WTC11 (cell line): ENCODE results near the gene DGKZ. TPM values are rescaled to one million over a fixed set of nuclear protein-coding genes. Genes with fewer than 3 reads are reported as not detected.

Source experiments
- ATAC-seq: fragments of 200-7000 bp; cut with Tn5 transposase; 2 replicates; pipeline ENCODE4 v1.10.0; 2021; ENCODE audit warnings: mild to moderate bottlenecking, moderate library complexity
- CTCF ChIA-PET: fragments of 300-600 bp; sonication (Branson Sonifier 250); formaldehyde crosslinking; loops from one replicate; lab custom pipeline; 2021; ENCODE audit warnings: antibody characterized with exemption; lab: Charles Lee
- POLR2A ChIA-PET: fragments of 350-600 bp; sonication (Branson Sonifier 250); formaldehyde crosslinking; loops from one replicate; lab custom pipeline; 2021; ENCODE audit warnings: antibody characterized with exemption; lab: Charles Lee
- DNase-seq: peaks from one replicate; pipeline ENCODE4 v3.0.0; 2021; ENCODE audit warnings: low spot score
- H3K27ac Mint-ChIP-seq: 2 replicates; pipeline ENCODE4 v1.8.0; 2021; ENCODE audit warnings: mixed read lengths
- H3K27me3 Mint-ChIP-seq: 2 replicates; pipeline ENCODE4 v1.8.0; 2021; ENCODE audit warnings: low read depth, mild to moderate bottlenecking, moderate library complexity, mixed read lengths
- H3K36me3 Mint-ChIP-seq: 2 replicates; pipeline ENCODE4 v1.8.0; 2021; ENCODE audit warnings: mixed read lengths
- H3K4me1 Mint-ChIP-seq: 2 replicates; pipeline ENCODE4 v1.8.0; 2022; ENCODE audit warnings: mixed read lengths
- H3K4me3 Mint-ChIP-seq: 2 replicates; pipeline ENCODE4 v1.8.0; 2021; ENCODE audit warnings: mild to moderate bottlenecking, moderate library complexity, mixed read lengths
- H3K9me3 Mint-ChIP-seq: 2 replicates; pipeline ENCODE4 v1.8.0; 2021; ENCODE audit warnings: mixed read lengths
- CBFB ChIP-seq: sonication (generic); formaldehyde crosslinking; IDR thresholded peaks from 2 replicates; pipeline ENCODE4 v1.8.1; 2022; ENCODE audit warnings: mild to moderate bottlenecking, low read depth, missing genetic modification reagents
- CREM ChIP-seq: sonication (generic); formaldehyde crosslinking; IDR thresholded peaks from 2 replicates; pipeline ENCODE4 v1.8.1; 2022; ENCODE audit warnings: mild to moderate bottlenecking, missing genetic modification reagents, moderate library complexity
- ELF4 ChIP-seq: sonication (generic); formaldehyde crosslinking; IDR thresholded peaks from 2 replicates; pipeline ENCODE4 v1.8.1; 2022; ENCODE audit warnings: low read depth, mild to moderate bottlenecking, moderate library complexity, missing genetic modification reagents
- FOXJ3 ChIP-seq: sonication (generic); formaldehyde crosslinking; IDR thresholded peaks from 2 replicates; pipeline ENCODE4 v1.9.0; 2021; ENCODE audit warnings: missing genetic modification reagents, mild to moderate bottlenecking, borderline replicate concordance
- GABPB1 ChIP-seq: sonication (generic); formaldehyde crosslinking; IDR thresholded peaks from 2 replicates; pipeline ENCODE4 v1.8.1; 2023; ENCODE audit warnings: mild to moderate bottlenecking, missing genetic modification reagents
- NFE2L1 ChIP-seq: sonication (generic); formaldehyde crosslinking; IDR thresholded peaks from 2 replicates; pipeline ENCODE4 v1.8.1; 2023; ENCODE audit warnings: missing genetic modification reagents
- NR1H2 ChIP-seq: sonication (generic); formaldehyde crosslinking; IDR thresholded peaks from 2 replicates; pipeline ENCODE4 v1.9.0; 2021; ENCODE audit warnings: mild to moderate bottlenecking, moderate library complexity, missing genetic modification reagents
- RORB ChIP-seq: fragments of 250-450 bp; sonication (Bioruptor Pico); IDR thresholded peaks from 2 replicates; pipeline ENCODE4 v1.9.0; 2021; ENCODE audit warnings: mild to moderate bottlenecking
- ZNF121 ChIP-seq: sonication (generic); formaldehyde crosslinking; IDR thresholded peaks from 2 replicates; pipeline ENCODE4 v1.8.0; 2023; ENCODE audit warnings: missing genetic modification reagents
- total RNA-seq: library from RNA; stranded (reverse); gene quantifications from 3 replicates; pipeline ENCODE4 v1.2.3, GENCODE V29; 2021
- TF ChIP-seq, protein P1 (sequence below): fragments of 250-450 bp; sonication (Bioruptor Pico); IDR thresholded peaks from 2 replicates; pipeline ENCODE4 v1.9.0; 2021; ENCODE audit warnings: mild to moderate bottlenecking
- TF ChIP-seq, protein P2 (sequence below): sonication (generic); formaldehyde crosslinking; IDR thresholded peaks from 2 replicates; pipeline ENCODE4 v1.8.0; 2022; ENCODE audit warnings: mild to moderate bottlenecking, missing genetic modification reagents
- TF ChIP-seq, protein P3 (sequence below): fragments of 250-450 bp; sonication (Bioruptor Pico); conservative IDR thresholded peaks from 2 replicates; pipeline ENCODE4 v1.9.0; 2021; ENCODE audit warnings: mild to moderate bottlenecking
- TF ChIP-seq, protein P4 (sequence below): sonication (generic); formaldehyde crosslinking; IDR thresholded peaks from 2 replicates; pipeline ENCODE4 v1.8.1; 2023; ENCODE audit warnings: mild to moderate bottlenecking, moderate library complexity, missing genetic modification reagents
- TF ChIP-seq, protein P5 (sequence below): sonication (generic); formaldehyde crosslinking; IDR thresholded peaks from 2 replicates; pipeline ENCODE4 v1.8.0; 2023; ENCODE audit warnings: mild to moderate bottlenecking, missing genetic modification reagents
- TF ChIP-seq, protein P6 (sequence below): fragments of 250-450 bp; sonication (Bioruptor Pico); IDR thresholded peaks from 2 replicates; pipeline ENCODE4 v1.9.0; 2021; ENCODE audit warnings: mild to moderate bottlenecking, borderline replicate concordance
- TF ChIP-seq, protein P7 (sequence below): sonication (generic); formaldehyde crosslinking; IDR thresholded peaks from 2 replicates; pipeline ENCODE4 v1.8.0; 2022; ENCODE audit warnings: mild to moderate bottlenecking, missing genetic modification reagents
- TF ChIP-seq, protein P8 (sequence below): fragments of 250-450 bp; sonication (Bioruptor Pico); IDR thresholded peaks from 2 replicates; pipeline ENCODE4 v1.8.0; 2021; ENCODE audit warnings: mild to moderate bottlenecking
- TF ChIP-seq, protein P9 (sequence below): sonication (generic); formaldehyde crosslinking; IDR thresholded peaks from 2 replicates; pipeline ENCODE4 v1.8.0; 2022; ENCODE audit warnings: mild to moderate bottlenecking, missing genetic modification reagents

Gene DGKZ
- total RNA-seq, 1 experiment from 2014 or later, result 139 TPM

DNA sequence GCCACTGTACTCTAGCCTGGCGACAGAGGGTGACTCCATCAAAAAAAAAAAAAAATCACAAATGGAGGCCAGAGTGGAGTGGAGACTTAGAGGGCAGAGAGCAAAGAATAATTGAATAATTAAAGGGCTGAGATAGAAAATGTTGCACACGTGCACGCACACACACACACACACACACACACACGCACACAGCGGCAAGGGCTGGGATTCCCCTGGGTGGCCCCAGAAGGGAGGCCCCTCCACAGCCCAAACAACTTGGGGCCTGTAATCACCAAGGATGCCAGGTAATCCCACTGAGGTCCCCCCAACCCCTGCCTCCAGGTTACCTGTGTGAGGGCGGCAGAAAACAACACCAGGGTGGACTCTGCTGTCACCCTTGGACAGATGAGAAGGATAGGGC, 12.0 kb upstream of the DGKZ start:
- TF ChIP-seq CREM (no peak), NR1H2 (CRISPR knock-in tag) (no peak), GABPB1 (CRISPR knock-in tag) (no peak), CBFB (CRISPR knock-in tag) (no peak), NFE2L1 (no peak), RORB (no peak), FOXJ3 (CRISPR knock-in tag) (no peak), ZNF121 (CRISPR knock-in tag) (no peak), ELF4 (CRISPR knock-in tag) (no peak)
- TF ChIP-seq, protein P1, sequence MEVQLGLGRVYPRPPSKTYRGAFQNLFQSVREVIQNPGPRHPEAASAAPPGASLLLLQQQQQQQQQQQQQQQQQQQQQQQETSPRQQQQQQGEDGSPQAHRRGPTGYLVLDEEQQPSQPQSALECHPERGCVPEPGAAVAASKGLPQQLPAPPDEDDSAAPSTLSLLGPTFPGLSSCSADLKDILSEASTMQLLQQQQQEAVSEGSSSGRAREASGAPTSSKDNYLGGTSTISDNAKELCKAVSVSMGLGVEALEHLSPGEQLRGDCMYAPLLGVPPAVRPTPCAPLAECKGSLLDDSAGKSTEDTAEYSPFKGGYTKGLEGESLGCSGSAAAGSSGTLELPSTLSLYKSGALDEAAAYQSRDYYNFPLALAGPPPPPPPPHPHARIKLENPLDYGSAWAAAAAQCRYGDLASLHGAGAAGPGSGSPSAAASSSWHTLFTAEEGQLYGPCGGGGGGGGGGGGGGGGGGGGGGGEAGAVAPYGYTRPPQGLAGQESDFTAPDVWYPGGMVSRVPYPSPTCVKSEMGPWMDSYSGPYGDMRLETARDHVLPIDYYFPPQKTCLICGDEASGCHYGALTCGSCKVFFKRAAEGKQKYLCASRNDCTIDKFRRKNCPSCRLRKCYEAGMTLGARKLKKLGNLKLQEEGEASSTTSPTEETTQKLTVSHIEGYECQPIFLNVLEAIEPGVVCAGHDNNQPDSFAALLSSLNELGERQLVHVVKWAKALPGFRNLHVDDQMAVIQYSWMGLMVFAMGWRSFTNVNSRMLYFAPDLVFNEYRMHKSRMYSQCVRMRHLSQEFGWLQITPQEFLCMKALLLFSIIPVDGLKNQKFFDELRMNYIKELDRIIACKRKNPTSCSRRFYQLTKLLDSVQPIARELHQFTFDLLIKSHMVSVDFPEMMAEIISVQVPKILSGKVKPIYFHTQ (CRISPR knock-in tag), result no peak
- TF ChIP-seq, protein P2, sequence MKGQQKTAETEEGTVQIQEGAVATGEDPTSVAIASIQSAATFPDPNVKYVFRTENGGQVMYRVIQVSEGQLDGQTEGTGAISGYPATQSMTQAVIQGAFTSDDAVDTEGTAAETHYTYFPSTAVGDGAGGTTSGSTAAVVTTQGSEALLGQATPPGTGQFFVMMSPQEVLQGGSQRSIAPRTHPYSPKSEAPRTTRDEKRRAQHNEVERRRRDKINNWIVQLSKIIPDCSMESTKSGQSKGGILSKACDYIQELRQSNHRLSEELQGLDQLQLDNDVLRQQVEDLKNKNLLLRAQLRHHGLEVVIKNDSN (CRISPR knock-in tag), result no peak
- TF ChIP-seq, protein P3, sequence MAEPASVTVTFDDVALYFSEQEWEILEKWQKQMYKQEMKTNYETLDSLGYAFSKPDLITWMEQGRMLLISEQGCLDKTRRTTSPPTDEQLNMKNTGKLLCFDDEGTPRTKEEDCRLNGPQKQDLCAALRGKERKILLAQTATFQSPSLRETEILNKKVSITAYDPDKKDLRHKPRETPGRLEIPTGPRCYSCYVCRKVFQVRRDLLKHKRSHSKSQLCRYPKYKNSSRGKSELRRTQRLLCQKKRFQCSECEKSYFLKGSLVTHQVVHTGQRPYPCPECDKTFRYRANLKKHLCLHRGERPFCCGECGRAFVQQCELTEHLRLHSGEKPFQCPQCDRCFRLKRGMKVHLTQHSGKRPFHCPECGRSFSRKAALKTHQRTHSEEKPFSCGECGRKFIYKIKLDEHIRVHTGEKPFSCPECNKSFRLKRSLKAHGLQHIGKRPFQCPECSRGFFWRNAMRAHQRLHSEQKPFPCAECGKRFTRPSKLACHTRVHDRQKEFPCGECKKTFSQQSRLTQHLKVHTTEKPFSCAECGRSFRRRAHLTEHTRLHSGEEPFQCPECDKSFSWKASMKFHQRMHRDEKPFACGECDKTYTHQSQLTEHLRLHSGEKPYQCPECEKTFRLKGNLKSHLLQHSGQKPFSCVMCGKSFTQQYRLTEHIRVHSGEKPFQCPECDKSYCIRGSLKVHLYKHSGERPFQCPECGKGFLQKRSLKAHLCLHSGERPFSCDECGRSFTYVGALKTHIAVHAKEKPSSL (CRISPR knock-in tag), result no peak
- TF ChIP-seq, protein P4, sequence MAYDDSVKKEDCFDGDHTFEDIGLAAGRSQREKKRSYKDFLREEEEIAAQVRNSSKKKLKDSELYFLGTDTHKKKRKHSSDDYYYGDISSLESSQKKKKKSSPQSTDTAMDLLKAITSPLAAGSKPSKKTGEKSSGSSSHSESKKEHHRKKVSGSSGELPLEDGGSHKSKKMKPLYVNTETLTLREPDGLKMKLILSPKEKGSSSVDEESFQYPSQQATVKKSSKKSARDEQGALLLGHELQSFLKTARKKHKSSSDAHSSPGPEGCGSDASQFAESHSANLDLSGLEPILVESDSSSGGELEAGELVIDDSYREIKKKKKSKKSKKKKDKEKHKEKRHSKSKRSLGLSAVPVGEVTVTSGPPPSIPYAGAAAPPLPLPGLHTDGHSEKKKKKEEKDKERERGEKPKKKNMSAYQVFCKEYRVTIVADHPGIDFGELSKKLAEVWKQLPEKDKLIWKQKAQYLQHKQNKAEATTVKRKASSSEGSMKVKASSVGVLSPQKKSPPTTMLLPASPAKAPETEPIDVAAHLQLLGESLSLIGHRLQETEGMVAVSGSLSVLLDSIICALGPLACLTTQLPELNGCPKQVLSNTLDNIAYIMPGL (CRISPR knock-in tag), result no peak
- TF ChIP-seq, protein P5, sequence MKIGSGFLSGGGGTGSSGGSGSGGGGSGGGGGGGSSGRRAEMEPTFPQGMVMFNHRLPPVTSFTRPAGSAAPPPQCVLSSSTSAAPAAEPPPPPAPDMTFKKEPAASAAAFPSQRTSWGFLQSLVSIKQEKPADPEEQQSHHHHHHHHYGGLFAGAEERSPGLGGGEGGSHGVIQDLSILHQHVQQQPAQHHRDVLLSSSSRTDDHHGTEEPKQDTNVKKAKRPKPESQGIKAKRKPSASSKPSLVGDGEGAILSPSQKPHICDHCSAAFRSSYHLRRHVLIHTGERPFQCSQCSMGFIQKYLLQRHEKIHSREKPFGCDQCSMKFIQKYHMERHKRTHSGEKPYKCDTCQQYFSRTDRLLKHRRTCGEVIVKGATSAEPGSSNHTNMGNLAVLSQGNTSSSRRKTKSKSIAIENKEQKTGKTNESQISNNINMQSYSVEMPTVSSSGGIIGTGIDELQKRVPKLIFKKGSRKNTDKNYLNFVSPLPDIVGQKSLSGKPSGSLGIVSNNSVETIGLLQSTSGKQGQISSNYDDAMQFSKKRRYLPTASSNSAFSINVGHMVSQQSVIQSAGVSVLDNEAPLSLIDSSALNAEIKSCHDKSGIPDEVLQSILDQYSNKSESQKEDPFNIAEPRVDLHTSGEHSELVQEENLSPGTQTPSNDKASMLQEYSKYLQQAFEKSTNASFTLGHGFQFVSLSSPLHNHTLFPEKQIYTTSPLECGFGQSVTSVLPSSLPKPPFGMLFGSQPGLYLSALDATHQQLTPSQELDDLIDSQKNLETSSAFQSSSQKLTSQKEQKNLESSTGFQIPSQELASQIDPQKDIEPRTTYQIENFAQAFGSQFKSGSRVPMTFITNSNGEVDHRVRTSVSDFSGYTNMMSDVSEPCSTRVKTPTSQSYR (CRISPR knock-in tag), result no peak
- TF ChIP-seq, protein P6, sequence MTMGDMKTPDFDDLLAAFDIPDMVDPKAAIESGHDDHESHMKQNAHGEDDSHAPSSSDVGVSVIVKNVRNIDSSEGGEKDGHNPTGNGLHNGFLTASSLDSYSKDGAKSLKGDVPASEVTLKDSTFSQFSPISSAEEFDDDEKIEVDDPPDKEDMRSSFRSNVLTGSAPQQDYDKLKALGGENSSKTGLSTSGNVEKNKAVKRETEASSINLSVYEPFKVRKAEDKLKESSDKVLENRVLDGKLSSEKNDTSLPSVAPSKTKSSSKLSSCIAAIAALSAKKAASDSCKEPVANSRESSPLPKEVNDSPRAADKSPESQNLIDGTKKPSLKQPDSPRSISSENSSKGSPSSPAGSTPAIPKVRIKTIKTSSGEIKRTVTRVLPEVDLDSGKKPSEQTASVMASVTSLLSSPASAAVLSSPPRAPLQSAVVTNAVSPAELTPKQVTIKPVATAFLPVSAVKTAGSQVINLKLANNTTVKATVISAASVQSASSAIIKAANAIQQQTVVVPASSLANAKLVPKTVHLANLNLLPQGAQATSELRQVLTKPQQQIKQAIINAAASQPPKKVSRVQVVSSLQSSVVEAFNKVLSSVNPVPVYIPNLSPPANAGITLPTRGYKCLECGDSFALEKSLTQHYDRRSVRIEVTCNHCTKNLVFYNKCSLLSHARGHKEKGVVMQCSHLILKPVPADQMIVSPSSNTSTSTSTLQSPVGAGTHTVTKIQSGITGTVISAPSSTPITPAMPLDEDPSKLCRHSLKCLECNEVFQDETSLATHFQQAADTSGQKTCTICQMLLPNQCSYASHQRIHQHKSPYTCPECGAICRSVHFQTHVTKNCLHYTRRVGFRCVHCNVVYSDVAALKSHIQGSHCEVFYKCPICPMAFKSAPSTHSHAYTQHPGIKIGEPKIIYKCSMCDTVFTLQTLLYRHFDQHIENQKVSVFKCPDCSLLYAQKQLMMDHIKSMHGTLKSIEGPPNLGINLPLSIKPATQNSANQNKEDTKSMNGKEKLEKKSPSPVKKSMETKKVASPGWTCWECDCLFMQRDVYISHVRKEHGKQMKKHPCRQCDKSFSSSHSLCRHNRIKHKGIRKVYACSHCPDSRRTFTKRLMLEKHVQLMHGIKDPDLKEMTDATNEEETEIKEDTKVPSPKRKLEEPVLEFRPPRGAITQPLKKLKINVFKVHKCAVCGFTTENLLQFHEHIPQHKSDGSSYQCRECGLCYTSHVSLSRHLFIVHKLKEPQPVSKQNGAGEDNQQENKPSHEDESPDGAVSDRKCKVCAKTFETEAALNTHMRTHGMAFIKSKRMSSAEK (CRISPR knock-in tag), result no peak
- TF ChIP-seq, protein P7, sequence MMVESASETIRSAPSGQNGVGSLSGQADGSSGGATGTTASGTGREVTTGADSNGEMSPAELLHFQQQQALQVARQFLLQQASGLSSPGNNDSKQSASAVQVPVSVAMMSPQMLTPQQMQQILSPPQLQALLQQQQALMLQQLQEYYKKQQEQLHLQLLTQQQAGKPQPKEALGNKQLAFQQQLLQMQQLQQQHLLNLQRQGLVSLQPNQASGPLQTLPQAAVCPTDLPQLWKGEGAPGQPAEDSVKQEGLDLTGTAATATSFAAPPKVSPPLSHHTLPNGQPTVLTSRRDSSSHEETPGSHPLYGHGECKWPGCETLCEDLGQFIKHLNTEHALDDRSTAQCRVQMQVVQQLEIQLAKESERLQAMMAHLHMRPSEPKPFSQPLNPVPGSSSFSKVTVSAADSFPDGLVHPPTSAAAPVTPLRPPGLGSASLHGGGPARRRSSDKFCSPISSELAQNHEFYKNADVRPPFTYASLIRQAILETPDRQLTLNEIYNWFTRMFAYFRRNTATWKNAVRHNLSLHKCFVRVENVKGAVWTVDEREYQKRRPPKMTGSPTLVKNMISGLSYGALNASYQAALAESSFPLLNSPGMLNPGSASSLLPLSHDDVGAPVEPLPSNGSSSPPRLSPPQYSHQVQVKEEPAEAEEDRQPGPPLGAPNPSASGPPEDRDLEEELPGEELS (CRISPR knock-in tag), result no peak
- TF ChIP-seq, protein P8, sequence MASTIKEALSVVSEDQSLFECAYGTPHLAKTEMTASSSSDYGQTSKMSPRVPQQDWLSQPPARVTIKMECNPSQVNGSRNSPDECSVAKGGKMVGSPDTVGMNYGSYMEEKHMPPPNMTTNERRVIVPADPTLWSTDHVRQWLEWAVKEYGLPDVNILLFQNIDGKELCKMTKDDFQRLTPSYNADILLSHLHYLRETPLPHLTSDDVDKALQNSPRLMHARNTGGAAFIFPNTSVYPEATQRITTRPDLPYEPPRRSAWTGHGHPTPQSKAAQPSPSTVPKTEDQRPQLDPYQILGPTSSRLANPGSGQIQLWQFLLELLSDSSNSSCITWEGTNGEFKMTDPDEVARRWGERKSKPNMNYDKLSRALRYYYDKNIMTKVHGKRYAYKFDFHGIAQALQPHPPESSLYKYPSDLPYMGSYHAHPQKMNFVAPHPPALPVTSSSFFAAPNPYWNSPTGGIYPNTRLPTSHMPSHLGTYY (CRISPR knock-in tag), result no peak
- TF ChIP-seq, protein P9, sequence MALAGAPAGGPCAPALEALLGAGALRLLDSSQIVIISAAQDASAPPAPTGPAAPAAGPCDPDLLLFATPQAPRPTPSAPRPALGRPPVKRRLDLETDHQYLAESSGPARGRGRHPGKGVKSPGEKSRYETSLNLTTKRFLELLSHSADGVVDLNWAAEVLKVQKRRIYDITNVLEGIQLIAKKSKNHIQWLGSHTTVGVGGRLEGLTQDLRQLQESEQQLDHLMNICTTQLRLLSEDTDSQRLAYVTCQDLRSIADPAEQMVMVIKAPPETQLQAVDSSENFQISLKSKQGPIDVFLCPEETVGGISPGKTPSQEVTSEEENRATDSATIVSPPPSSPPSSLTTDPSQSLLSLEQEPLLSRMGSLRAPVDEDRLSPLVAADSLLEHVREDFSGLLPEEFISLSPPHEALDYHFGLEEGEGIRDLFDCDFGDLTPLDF, result no peak
- TF ChIP-seq, all 79 proteins: peak for 0
- peaks cover 41% of the 10 kb centered on the region for H3K27me3 Mint-ChIP-seq
- no peak overlapping the region for H3K27ac Mint-ChIP-seq
- no peaks in the 10 kb centered on the region for H3K36me3 Mint-ChIP-seq
- H3K4me3 Mint-ChIP-seq, result no peak overlapping the region
- DNase-seq, result no peak
- ChIA-PET CTCF (interaction anchor here (0.7 to 3.5 kb wide), 9 partner anchors 9 to 54 kb away, joined by 3 to 25 read pairs (median 6); partner anchors contain the start of gene DGKZ), POLR2A (interaction anchor here (0.6 to 1.1 kb wide), 2 partner anchors 92 to 1090 kb away, joined by 3 read pairs; no protein-coding TSS in a partner anchor)
- H3K4me1 Mint-ChIP-seq, result peaks cover 82% of the 10 kb centered on the region
- no peak for ATAC-seq
- H3K9me3 Mint-ChIP-seq, result no peaks in the 10 kb centered on the region
